Lung (tissue), 12 donors: ENCODE results near the gene DMPK. TPM values are rescaled to one million over a fixed set of nuclear protein-coding genes. Genes with fewer than 3 reads are reported as not detected.

Source experiments
- ATAC-seq: fragments of 200-7000 bp; cut with Tn5 transposase; one replicate; pipeline ENCODE4 v1.9.1; 2020; ENCODE audit warnings: moderate number of reproducible peaks; ENCODE audit not compliant: insufficient read depth, low FRiP score
- DNase-seq, 3 donors: peaks; one replicate each; pipeline ENCODE4 v3.0.0-alpha.2; 2013 to 2017
- H3K27ac ChIP-seq, 2 donors: one replicate each; pipeline ENCODE4 v1.5.1; 2013; ENCODE audit warnings: mild to moderate bottlenecking in 2 of 2, moderate library complexity in 2 of 2, control low read depth in 1 of 2, inconsistent platforms in 1 of 2, low read depth in 1 of 2, low read length in 1 of 2
- H3K27me3 ChIP-seq, 3 donors: one replicate each; pipeline ENCODE4 v1.5.1; 2013; ENCODE audit warnings: low read length in 2 of 3; ENCODE audit not compliant: control insufficient read depth in 3 of 3, insufficient read depth in 3 of 3
- H3K36me3 ChIP-seq, 4 donors: one replicate each; pipeline ENCODE4 v1.5.1; 2013; ENCODE audit warnings: low read length in 4 of 4, mild to moderate bottlenecking in 1 of 4, moderate library complexity in 1 of 4; ENCODE audit not compliant: control insufficient read depth in 4 of 4, insufficient read depth in 4 of 4
- H3K4me1 ChIP-seq, 5 donors: one replicate each; pipeline ENCODE4 v1.5.1; 2013; ENCODE audit warnings: low read length in 5 of 5, mild to moderate bottlenecking in 2 of 5, moderate library complexity in 1 of 5; ENCODE audit not compliant: control insufficient read depth in 5 of 5, insufficient read depth in 5 of 5
- H3K4me3 ChIP-seq: one replicate; pipeline ENCODE4 v1.5.1; 2013; ENCODE audit warnings: mild to moderate bottlenecking, control low read depth, moderate library complexity
- H3K9ac ChIP-seq, 2 donors: one replicate each; pipeline ENCODE4 v1.5.1; 2013; ENCODE audit warnings: low read length in 2 of 2, control low read depth in 1 of 2; ENCODE audit not compliant: insufficient read depth in 1 of 2
- H3K9me3 ChIP-seq, 4 donors: one replicate each; pipeline ENCODE4 v1.5.1; 2013; ENCODE audit warnings: low read length in 3 of 4, mild to moderate bottlenecking in 1 of 4, moderate library complexity in 1 of 4; ENCODE audit not compliant: control insufficient read depth in 4 of 4, insufficient read depth in 3 of 4
- CTCF ChIP-seq: IDR thresholded peaks from 2 replicates; pipeline ENCODE4 v1.5.1; 2012; ENCODE audit warnings: mild to moderate bottlenecking; ENCODE audit errors: control extremely low read depth, extremely low read depth
- WGBS, 2 donors: extraction: QIAGEN DNeasy Blood & Tissue Kit; methylation state at CpG; one replicate each; pipeline ENCODE4 v1.1.7; 2013; 5-methylcytosine and 5-hydroxymethylcytosine counted together
- polyA plus RNA-seq, 2 donors: library from polyadenylated mRNA; stranded (reverse); fragments of 200-250 nt; gene quantifications; one replicate each; pipeline ENCODE4 v1.2.1, GENCODE V29; 2013
- total RNA-seq, 2 donors: library from RNA; depleted of rRNA in 1 of 2; stranded (reverse); fragments of >200 nt in 1 of 2; gene quantifications; one replicate each; pipeline ENCODE4 v1.2.1, GENCODE V29; 2014 to 2021
- donor health status: control.
- donor health status: control.
- donor health status: Bipolar disorder and iron deficiency.
- donor health status: healthy.
- donor health status: DM: yes; HTN: yes; CAD: no.

Gene DMPK
- total and polyA plus RNA-seq, 4 donors, result 32.4 to 70.4 (median 40.4) TPM

- WGBS, 2 donors, result 7 to 10% methylated on average over 10 of the region's 10 CpGs
- Histone ChIP-seq H3K4me1 (no peaks in the 10 kb centered on the region), H3K36me3 (no peaks in the 10 kb centered on the region), H3K27me3 (no peaks in the 10 kb centered on the region), H3K9ac (no peak overlapping the region), H3K9me3 (no peaks in the 10 kb centered on the region), H3K27ac (no peak overlapping the region), H3K4me3 (no peak overlapping the region)
- peak; percentile 60 for TF ChIP-seq CTCF
- DNase-seq, result peak; percentile 69 to 72 (median 70)
- peak; percentile 82 for ATAC-seq
Observed at GRCh38 chr19:45798995-45799517, 16.8 kb upstream of the DMPK start.

GRCh38 chr19:45794627-45795026 is 12.3 kb upstream of the DMPK start:
- H3K27me3 ChIP-seq, result no peaks in the 10 kb centered on the region
- 79 to 88% methylated on average over 2 of the region's 2 CpGs for WGBS, 2 donors
- no peak overlapping the region for H3K27ac ChIP-seq
- H3K36me3 ChIP-seq, result peaks cover 0 to 4% (median 0%) of the 10 kb centered on the region in 4 donors
- no peak for ATAC-seq
- DNase-seq, result no peak
- H3K9me3 ChIP-seq, result no peaks in the 10 kb centered on the region
- TF ChIP-seq CTCF, result no peak
- H3K4me1 ChIP-seq, result peaks cover 0 to 16% (median 7%) of the 10 kb centered on the region in 5 donors
- H3K9ac ChIP-seq, result no peak overlapping the region
- no peak overlapping the region for H3K4me3 ChIP-seq

- ATAC-seq (no peak), DNase-seq (no peak)
- WGBS, 2 donors, result 37 to 49% methylated on average over 6 of the region's 6 CpGs
- Histone ChIP-seq H3K9ac (no peak overlapping the region), H3K27ac (no peak overlapping the region), H3K9me3 (no peaks in the 10 kb centered on the region), H3K27me3 (no peaks in the 10 kb centered on the region), H3K4me1 (peaks cover 0 to 16% (median 7%) of the 10 kb centered on the region in 5 donors), H3K36me3 (peaks cover 0 to 8% (median 2%) of the 10 kb centered on the region in 4 donors), H3K4me3 (no peak overlapping the region)
- no peak for TF ChIP-seq CTCF
Observed at GRCh38 chr19:45793876-45794275, 11.6 kb upstream of the DMPK start.

GRCh38 chr19:45793178-45793564 is 10.9 kb upstream of the DMPK start:
- no peaks in the 10 kb centered on the region for H3K9me3 ChIP-seq
- no peak overlapping the region for H3K4me3 ChIP-seq
- 42 to 52% methylated on average over 3 of the region's 3 CpGs for WGBS, 2 donors
- TF ChIP-seq CTCF, result no peak
- H3K9ac ChIP-seq, result peak overlapping the region; percentile 41 to 82
- peak overlapping the region in 1 of 2 donors; percentile 42 for H3K27ac ChIP-seq
- H3K36me3 ChIP-seq, result peaks cover 0 to 13% (median 4%) of the 10 kb centered on the region in 4 donors
- H3K4me1 ChIP-seq, result peaks cover 0 to 16% (median 7%) of the 10 kb centered on the region in 5 donors
- no peak for ATAC-seq
- no peak for DNase-seq
- H3K27me3 ChIP-seq, result no peaks in the 10 kb centered on the region
